ENCODE measurements around the gene CCZ1B. TPM values are rescaled to one million over a fixed set of nuclear protein-coding genes. Genes with fewer than 3 reads are reported as not detected.
"Not testable (repeated sequence)": the region's sequence is repeated elsewhere in the genome, so short reads cannot be mapped to it uniquely, and the experiment has no call there.

Gene CCZ1B
- total RNA-seq, 1 donor from 2014 or later, result 117 TPM

GRCh38 chr7:6833636-6834035 lies 7.6 kb upstream of the CCZ1B start:
- no peak for DNase-seq (ENCODE audit: low spot score in 2 of 2)
- FAIRE-seq, result no peak

GRCh38 chr7:6831018-6831725 lies 5.1 kb upstream of the CCZ1B start:
- DNase-seq (ENCODE audit: low spot score in 2 of 2) (no peak), FAIRE-seq (no peak)

GRCh38 chr7:6830026-6830425 lies 4.0 kb upstream of the CCZ1B start:
- DNase-seq (ENCODE audit: low spot score in 2 of 2); FAIRE-seq: not testable (repeated sequence)

- FAIRE-seq; DNase-seq (ENCODE audit: low spot score in 2 of 2): not testable (repeated sequence)
Measured at GRCh38 chr7:6829616-6830015, 3.5 kb upstream of the CCZ1B start.

- FAIRE-seq; DNase-seq (ENCODE audit: low spot score in 2 of 2): not testable (repeated sequence)
Measured at GRCh38 chr7:6827180-6827579, 1.1 kb upstream of the CCZ1B start.

GRCh38 chr7:6825236-6826125 lies 594 bp downstream of the CCZ1B start:
- not testable (repeated sequence) for FAIRE-seq

GRCh38 chr7:6821622-6822021 lies 4.5 kb downstream of the CCZ1B start:
- DNase-seq (ENCODE audit: low spot score in 2 of 2); FAIRE-seq: not testable (repeated sequence)

More at GRCh38 chr7:6825236-6826125, 594 bp downstream of the CCZ1B start:
- not testable (repeated sequence) for DNase-seq (ENCODE audit: low spot score in 2 of 2)

GRCh38 chr7:6815470-6815869 lies 10.6 kb downstream of the CCZ1B start:
- FAIRE-seq; DNase-seq (ENCODE audit: low spot score in 2 of 2): not testable (repeated sequence)

- FAIRE-seq, result not testable (repeated sequence)
Measured at GRCh38 chr7:6813011-6813410, 13.1 kb downstream of the CCZ1B start.

GRCh38 chr7:6807959-6808358 lies 18.1 kb downstream of the CCZ1B start:
- FAIRE-seq; DNase-seq (ENCODE audit: low spot score in 2 of 2): not testable (repeated sequence)

More at GRCh38 chr7:6813011-6813410, 13.1 kb downstream of the CCZ1B start:
- not testable (repeated sequence) for DNase-seq (ENCODE audit: low spot score in 2 of 2)

- FAIRE-seq; DNase-seq (ENCODE audit: low spot score in 2 of 2): not testable (repeated sequence)
Measured at GRCh38 chr7:6807393-6807918, 18.6 kb downstream of the CCZ1B start.

- DNase-seq (ENCODE audit: low spot score in 2 of 2); FAIRE-seq: not testable (repeated sequence)
Measured at GRCh38 chr7:6800331-6800730, 25.7 kb downstream of the CCZ1B start.

GRCh38 chr7:6799887-6800286 lies 26.2 kb downstream of the CCZ1B start:
- not testable (repeated sequence) for DNase-seq (ENCODE audit: low spot score in 2 of 2); FAIRE-seq

- FAIRE-seq; DNase-seq (ENCODE audit: low spot score in 2 of 2): not testable (repeated sequence)
Measured at GRCh38 chr7:6798047-6798446, 28.0 kb downstream of the CCZ1B start.

- DNase-seq (ENCODE audit: low spot score in 2 of 2); FAIRE-seq: not testable (repeated sequence)
Measured at GRCh38 chr7:6797218-6797617, 28.9 kb downstream of the CCZ1B start.

- FAIRE-seq, result not testable (repeated sequence)
Measured at GRCh38 chr7:6794276-6794675, 31.8 kb downstream of the CCZ1B start.

GRCh38 chr7:6792113-6792872 lies 33.8 kb downstream of the CCZ1B start:
- FAIRE-seq; DNase-seq (ENCODE audit: low spot score in 2 of 2): not testable (repeated sequence)

More at GRCh38 chr7:6794276-6794675, 31.8 kb downstream of the CCZ1B start:
- not testable (repeated sequence) for DNase-seq (ENCODE audit: low spot score in 2 of 2)

- not testable (repeated sequence) for DNase-seq (ENCODE audit: low spot score in 2 of 2); FAIRE-seq
Measured at GRCh38 chr7:6789353-6789752, 36.7 kb downstream of the CCZ1B start.

GRCh38 chr7:6781581-6781980 lies 44.5 kb downstream of the CCZ1B start:
- DNase-seq (ENCODE audit: low spot score in 2 of 2); FAIRE-seq: not testable (repeated sequence)

GRCh38 chr7:6761186-6761585 lies 64.9 kb downstream of the CCZ1B start:
- FAIRE-seq; DNase-seq (ENCODE audit: low spot score in 2 of 2): not testable (repeated sequence)

All from frontal cortex (tissue), 4 donors.